Stomach (tissue), 9 donors: ENCODE measurements around the gene ZCWPW2. TPM values are rescaled to one million over a fixed set of nuclear protein-coding genes. Genes with fewer than 3 reads are reported as not detected.

Experiments used
- DNase-seq, 2 donors: peaks; one replicate each; pipeline versions ENCODE4 v3.0.0 to v3.0.0-alpha.2; 2013 to 2019
- H3K27ac ChIP-seq, 5 donors: fragments of 200-600 bp in 4 of 5; sonication (generic) in 4 of 5; one replicate each; pipeline ENCODE4 v1.5.1; 2013 to 2019; ENCODE audit warnings: mild to moderate bottlenecking in 1 of 5, moderate library complexity in 1 of 5
- H3K27me3 ChIP-seq, 3 donors: fragments of 200-600 bp; sonication (generic); one replicate each; pipeline ENCODE4 v1.5.1; 2017 to 2019; ENCODE audit warnings: mixed run types in 1 of 3
- H3K36me3 ChIP-seq, 4 donors: fragments of 200-600 bp; sonication (generic); 1 replicate in 3 of 4; 2 replicates in 1 of 4; pipeline ENCODE4 v1.5.1; 2016 to 2019
- H3K4me1 ChIP-seq, 4 donors: fragments of 200-600 bp; sonication (generic); one replicate each; pipeline ENCODE4 v1.5.1; 2016 to 2019
- H3K4me3 ChIP-seq, 4 donors: fragments of 200-600 bp; sonication (generic) in 3 of 4; one replicate each; pipeline ENCODE4 v1.5.1; 2016 to 2019; ENCODE audit warnings: mild to moderate bottlenecking in 1 of 4
- H3K9me3 ChIP-seq, 4 donors: fragments of 200-600 bp; sonication (generic); one replicate each; pipeline ENCODE4 v1.5.1; 2016 to 2019
- CTCF ChIP-seq, 7 experiments: fragments of 450-650 bp in 4 of 7; fragments of 200-600 bp in 3 of 7; sonication (generic) in 3 of 7; IDR thresholded peaks; one replicate each; pipeline ENCODE4 v1.5.1; 2016 to 2019; ENCODE audit warnings: antibody characterized with exemption in 7 of 7, control low read depth in 2 of 7, mild to moderate bottlenecking in 1 of 7
- EP300 ChIP-seq: sonication (generic); formaldehyde crosslinking; IDR thresholded peaks from one replicate; pipeline ENCODE4 v1.6.1; 2017; ENCODE audit warnings: antibody characterized with exemption
- POLR2A ChIP-seq, 4 donors: fragments of 450-650 bp; IDR thresholded peaks; one replicate each; pipeline ENCODE4 v1.6.1; 2016; ENCODE audit warnings: antibody characterized with exemption in 4 of 4, control low read depth in 2 of 4, mild to moderate bottlenecking in 1 of 4, moderate library complexity in 1 of 4
- POLR2AphosphoS5 ChIP-seq, 3 donors: sonication (generic); formaldehyde crosslinking; IDR thresholded peaks; one replicate each; pipeline ENCODE4 v1.6.1; 2016; ENCODE audit warnings: antibody characterized with exemption in 3 of 3
- WGBS, 5 donors: extraction: QIAGEN DNeasy Blood & Tissue Kit in 3 of 5; methylation state at CpG; one replicate each; pipeline versions ENCODE4 v1.1.5 to v1.1.7; 2013 to 2018; 5-methylcytosine and 5-hydroxymethylcytosine counted together
- intact Hi-C: fragments of 100-400 bp; cut with DNase I; formaldehyde crosslinking; loops from one replicate; pipeline ENCODE4 v1.15.1; 2023; ENCODE audit warnings: low total_unique reads
- polyA plus RNA-seq, 3 donors: library from polyadenylated mRNA; stranded (reverse); fragments of 200-250 nt; gene quantifications; one replicate each; pipeline ENCODE4 v1.2.3, GENCODE V29; 2013
- total RNA-seq, 5 donors: library from RNA; depleted of rRNA; stranded (reverse); fragments of >200 nt; gene quantifications; one replicate each; pipeline versions ENCODE4 v1.1.0 to v1.2.3, GENCODE V29; 2014 to 2016
- donor health status: healthy with polysubstance abuse.
- donor health status: Bipolar disorder and iron deficiency.
- donor health status: healthy.

The ZCWPW2 gene
- total and polyA plus RNA-seq, 8 donors = 0.29 to 9.4 (median 0.88) TPM; not detected in 1

GRCh38 chr3:28376424-28376823 lies 27.9 kb downstream of the ZCWPW2 start:
- no peaks in the 10 kb centered on the region for H3K27me3 ChIP-seq
- no peak overlapping the region for H3K4me3 ChIP-seq
- H3K4me1 ChIP-seq = no peaks in the 10 kb centered on the region
- WGBS, 5 donors = 79 to 92% (median 90%) methylated on average over 4 of the region's 4 CpGs
- TF ChIP-seq POLR2AphosphoS5 (IDR thresholded peaks at IDR 0.05) (no peak), POLR2A (IDR thresholded peaks at IDR 0.05) (no peak), CTCF (IDR thresholded peaks at IDR 0.05) (no peak), EP300 (no peak)
- DNase-seq = peak in 1 of 2 donors; percentile 43
- no peaks in the 10 kb centered on the region for H3K36me3 ChIP-seq
- intact Hi-C loops = no loop called here
- no peak overlapping the region for H3K27ac ChIP-seq
- peaks cover 0 to 4% (median 0%) of the 10 kb centered on the region in 4 donors for H3K9me3 ChIP-seq

GRCh38 chr3:28386049-28386448 lies 37.5 kb downstream of the ZCWPW2 start:
- intact Hi-C loops = no loop called here
- WGBS, 5 donors = 87 to 94% (median 92%) methylated on average over 5 of the region's 5 CpGs
- H3K27me3 ChIP-seq = no peaks in the 10 kb centered on the region

GRCh38 chr3:28388978-28389377 lies 40.5 kb downstream of the ZCWPW2 start:
- H3K36me3 ChIP-seq = no peaks in the 10 kb centered on the region
- H3K4me1 ChIP-seq = no peaks in the 10 kb centered on the region
- TF ChIP-seq EP300 (no peak), POLR2A (IDR thresholded peaks at IDR 0.05) (no peak), CTCF (IDR thresholded peaks at IDR 0.05) (no peak), POLR2AphosphoS5 (IDR thresholded peaks at IDR 0.05) (no peak)
- no peaks in the 10 kb centered on the region for H3K27me3 ChIP-seq
- intact Hi-C loops = no loop called here
- WGBS, 5 donors = 80 to 95% (median 93%) methylated on average over 1 of the region's 1 CpG
- peaks cover 0 to 24% (median 12%) of the 10 kb centered on the region in 4 donors for H3K9me3 ChIP-seq
- no peak for DNase-seq
- H3K4me3 ChIP-seq = no peak overlapping the region
- no peak overlapping the region for H3K27ac ChIP-seq

More at GRCh38 chr3:28386049-28386448, 37.5 kb downstream of the ZCWPW2 start:
- Histone ChIP-seq H3K36me3 (no peaks in the 10 kb centered on the region), H3K9me3 (peaks cover 0 to 17% (median 2%) of the 10 kb centered on the region in 4 donors), H3K4me3 (no peak overlapping the region), H3K27ac (no peak overlapping the region), H3K4me1 (no peaks in the 10 kb centered on the region)
- no peak for TF ChIP-seq EP300
- TF ChIP-seq CTCF (IDR thresholded peaks at IDR 0.05) = no peak
- no peak for TF ChIP-seq POLR2A (IDR thresholded peaks at IDR 0.05)
- TF ChIP-seq POLR2AphosphoS5 (IDR thresholded peaks at IDR 0.05) = no peak
- DNase-seq = no peak

GRCh38 chr3:28399206-28399605 lies 50.7 kb downstream of the ZCWPW2 start:
- Histone ChIP-seq H3K9me3 (peaks cover 0 to 81% (median 54%) of the 10 kb centered on the region in 4 donors), H3K27me3 (no peaks in the 10 kb centered on the region), H3K4me1 (no peaks in the 10 kb centered on the region), H3K4me3 (no peak overlapping the region), H3K27ac (no peak overlapping the region), H3K36me3 (no peaks in the 10 kb centered on the region)
- no peak for TF ChIP-seq POLR2A (IDR thresholded peaks at IDR 0.05)
- TF ChIP-seq CTCF (IDR thresholded peaks at IDR 0.05) = no peak
- TF ChIP-seq EP300 = no peak
- no peak for TF ChIP-seq POLR2AphosphoS5 (IDR thresholded peaks at IDR 0.05)
- no peak for DNase-seq
- 91 to 98% (median 97%) methylated on average over 3 of the region's 3 CpGs for WGBS, 5 donors
- intact Hi-C loops = no loop called here
